Limb (tissue), 2 donors: ENCODE measurements around the gene F2.
"Not testable (repeated sequence)": the region's sequence is repeated elsewhere in the genome, so short reads cannot be mapped to it uniquely, and the experiment has no call there.

Experiments
- DNase-seq, 2 donors: peaks; one replicate each; pipeline ENCODE4 v3.0.0-alpha.2; 2016; ENCODE audit errors: extremely low spot score in 2 of 2

The F2 gene

DNA sequence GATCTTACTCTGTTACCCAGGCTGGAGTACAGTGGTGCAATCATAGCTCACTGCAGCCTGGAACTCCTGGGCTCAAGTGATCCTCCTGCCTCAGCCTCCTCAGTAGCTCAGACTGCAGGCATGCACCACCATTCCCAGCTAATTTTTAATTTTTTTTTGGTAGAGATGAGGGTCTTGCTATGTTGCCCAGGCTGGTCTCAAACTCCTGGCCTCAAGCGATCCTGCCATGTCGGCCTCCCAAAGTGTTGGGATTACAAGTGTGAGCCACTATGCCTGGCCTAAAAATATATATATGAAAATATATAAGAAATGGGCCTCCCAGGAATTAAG lies 1.2 kb upstream of the F2 start:
- not testable (repeated sequence) for DNase-seq

DNA sequence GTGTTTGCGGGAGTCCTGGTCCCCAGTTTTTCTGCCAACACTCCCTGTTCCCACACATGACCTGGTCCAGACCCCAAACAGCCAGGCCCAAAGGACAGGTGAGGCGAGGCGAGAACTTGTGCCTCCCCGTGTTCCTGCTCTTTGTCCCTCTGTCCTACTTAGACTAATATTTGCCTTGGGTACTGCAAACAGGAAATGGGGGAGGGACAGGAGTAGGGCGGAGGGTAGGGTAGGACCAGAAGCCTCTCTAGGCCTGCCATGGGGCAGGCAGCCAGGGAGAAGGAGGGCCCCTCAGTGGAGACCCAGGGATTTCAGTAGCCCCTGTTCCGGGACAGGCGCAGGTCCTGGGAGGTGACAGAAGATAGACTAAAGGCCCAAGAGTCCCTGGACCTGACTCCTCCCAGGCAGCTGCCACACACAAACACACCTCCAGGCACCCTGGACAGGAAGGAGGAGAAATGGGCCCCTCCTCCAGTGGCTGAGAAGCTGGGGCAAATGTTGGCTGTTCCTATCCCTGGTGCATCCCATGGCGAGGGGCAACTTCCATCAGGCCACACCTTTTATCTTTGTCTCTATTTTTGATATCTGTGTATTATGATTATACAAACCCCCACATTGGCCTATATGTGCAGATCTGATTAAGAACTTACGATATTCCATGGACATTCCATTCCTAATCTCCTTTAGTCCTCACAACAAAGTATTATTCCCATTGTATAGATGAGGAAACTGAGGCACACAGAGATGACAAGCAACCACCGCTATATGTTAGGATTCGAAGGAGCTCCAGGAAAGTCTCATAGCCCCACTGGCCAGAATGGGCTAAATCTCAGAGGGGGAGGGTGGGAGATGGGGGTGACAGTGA lies 626 bp upstream of the F2 start:
- DNase-seq = no peak

DNA sequence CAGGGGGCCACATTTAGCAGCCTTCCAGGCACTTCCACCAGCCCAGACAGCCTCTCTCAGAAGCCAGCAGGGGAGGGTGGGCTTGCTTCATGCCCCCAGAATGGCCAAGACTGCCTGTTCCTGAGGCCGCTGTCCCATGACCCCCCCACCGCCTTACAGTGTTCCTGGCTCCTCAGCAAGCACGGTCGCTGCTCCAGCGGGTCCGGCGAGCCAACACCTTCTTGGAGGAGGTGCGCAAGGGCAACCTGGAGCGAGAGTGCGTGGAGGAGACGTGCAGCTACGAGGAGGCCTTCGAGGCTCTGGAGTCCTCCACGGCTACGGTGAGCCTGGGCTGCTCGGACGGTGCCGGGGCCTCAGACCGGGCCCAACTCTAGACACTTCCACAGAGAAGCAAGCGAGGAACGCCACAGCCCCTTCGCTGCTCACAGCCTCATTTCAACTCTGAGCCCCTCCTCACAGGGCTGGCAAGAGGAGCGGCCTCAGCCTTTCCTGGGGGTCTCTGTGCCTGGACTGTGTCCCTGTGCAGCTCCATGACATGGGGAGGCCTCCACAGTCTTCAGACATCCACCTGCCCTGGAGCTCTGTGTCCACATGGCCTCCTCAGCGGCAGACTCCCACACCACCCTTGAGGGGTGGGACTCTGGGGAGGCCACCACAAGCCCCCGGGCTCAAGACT lies 668 bp downstream of the F2 start:
- no peak for DNase-seq

DNA sequence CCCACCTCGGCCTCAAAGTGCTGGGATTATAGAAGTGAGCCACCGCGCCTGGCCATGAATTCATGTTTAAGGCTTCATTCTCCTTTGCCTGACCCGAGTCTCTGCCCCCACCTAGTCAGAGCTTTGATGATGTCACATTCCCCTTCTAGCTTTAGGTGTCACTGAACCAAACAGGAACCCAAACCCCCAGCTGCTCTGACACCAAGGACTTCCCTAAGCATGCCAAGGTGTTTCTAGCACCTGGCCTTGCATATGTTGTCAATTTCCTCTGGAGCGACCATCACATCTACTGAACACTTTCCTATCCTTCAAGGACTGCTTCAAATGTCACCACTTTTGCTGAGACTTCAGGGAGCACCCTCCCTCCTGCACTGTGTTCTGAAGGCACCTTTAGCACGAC lies 2.3 kb downstream of the F2 start:
- no peak for DNase-seq

DNA sequence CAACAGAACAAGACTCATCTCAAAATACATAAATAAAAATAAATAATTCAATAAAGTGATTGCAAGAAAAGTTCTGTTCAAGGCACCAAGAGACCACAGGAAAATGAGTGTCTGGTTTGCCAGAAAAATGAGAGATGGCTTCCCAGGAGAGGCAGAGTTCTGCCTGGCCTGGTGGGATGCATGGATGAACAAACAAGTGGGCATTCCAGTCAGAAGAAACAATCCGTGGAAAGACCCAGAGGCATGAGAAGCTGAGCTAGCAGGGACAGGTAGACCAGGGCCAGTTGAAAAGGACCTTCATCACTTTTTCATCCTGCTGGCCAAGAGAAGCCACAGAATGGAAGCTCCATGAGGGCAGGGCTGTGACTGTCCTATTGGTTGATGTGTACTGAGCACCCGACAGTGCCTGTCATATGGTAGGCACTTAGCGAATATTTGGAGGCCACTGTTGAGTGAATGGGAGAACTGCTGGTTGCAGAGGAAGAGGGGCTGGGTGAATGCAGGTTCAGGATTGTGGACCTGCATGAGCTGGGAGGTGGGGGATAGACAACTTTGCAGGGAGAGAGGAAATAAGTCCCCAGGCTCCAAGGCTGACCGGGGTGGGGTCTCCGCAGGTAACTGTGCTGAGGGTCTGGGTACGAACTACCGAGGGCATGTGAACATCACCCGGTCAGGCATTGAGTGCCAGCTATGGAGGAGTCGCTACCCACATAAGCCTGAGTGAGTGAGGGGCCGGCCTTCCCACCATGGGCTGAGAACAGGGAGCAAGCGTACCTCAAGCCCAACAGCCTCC lies 3.7 kb downstream of the F2 start:
- no peak for DNase-seq

DNA sequence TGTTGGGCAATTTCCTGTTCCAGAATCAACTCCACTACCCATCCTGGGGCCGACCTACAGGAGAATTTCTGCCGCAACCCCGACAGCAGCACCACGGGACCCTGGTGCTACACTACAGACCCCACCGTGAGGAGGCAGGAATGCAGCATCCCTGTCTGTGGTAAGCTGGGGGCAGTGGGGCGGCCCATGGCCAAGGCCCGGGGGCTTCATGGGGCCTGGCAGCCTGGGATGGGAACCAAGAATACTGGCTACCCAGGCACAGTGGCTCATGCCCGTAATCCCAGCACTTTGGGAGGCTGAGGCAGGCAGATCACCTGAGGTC lies 4.3 kb downstream of the F2 start:
- no peak for DNase-seq

DNA sequence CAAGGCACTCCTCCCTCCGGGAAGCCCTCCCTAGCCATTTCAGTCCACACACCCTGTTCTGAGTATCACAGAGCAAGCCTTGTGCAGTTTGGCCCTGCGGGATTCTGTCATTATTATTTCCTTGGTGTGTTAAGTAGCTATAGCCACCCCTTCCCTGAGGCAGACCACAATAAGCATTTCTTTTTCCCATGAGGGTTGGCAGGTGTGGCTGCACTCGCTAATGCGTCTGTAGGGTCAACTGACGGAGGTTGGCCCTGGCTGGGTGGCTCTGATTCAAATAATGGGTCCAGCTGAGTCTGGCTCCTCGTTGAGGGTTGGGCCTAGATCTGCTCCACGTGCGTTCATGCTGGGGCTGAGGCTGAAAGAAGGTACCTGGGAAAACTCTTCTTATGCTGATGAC lies 5.1 kb downstream of the F2 start:
- DNase-seq = no peak

DNA sequence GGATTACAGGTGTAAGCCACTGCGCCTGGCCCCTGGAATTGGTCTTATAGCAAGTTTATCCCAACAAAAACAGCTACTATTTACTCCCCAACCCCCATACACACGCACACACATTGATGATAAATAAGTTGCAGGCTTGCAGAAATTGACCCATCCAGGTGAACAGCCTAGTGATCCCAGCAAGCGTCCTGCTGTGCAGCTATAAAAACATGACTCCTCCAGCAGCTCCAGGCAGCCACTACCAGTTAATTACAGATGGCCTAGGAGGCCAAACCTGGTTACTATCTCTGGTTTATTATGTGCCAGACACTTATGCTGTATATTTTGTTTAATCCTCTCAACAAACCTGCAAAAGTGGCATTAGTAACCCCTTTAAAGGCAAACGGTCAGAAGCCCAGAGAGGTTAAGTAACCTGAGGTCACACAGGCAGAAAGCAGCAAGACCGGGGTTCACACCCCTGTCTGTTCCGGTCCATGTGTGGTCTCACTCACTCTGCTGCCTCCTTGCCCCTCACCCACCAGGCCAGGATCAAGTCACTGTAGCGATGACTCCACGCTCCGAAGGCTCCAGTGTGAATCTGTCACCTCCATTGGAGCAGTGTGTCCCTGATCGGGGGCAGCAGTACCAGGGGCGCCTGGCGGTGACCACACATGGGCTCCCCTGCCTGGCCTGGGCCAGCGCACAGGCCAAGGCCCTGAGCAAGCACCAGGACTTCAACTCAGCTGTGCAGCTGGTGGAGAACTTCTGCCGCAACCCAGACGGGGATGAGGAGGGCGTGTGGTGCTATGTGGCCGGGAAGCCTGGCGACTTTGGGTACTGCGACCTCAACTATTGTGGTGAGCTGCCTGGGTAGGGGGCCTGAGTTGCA lies 6.6 kb downstream of the F2 start:
- DNase-seq = no peak

DNA sequence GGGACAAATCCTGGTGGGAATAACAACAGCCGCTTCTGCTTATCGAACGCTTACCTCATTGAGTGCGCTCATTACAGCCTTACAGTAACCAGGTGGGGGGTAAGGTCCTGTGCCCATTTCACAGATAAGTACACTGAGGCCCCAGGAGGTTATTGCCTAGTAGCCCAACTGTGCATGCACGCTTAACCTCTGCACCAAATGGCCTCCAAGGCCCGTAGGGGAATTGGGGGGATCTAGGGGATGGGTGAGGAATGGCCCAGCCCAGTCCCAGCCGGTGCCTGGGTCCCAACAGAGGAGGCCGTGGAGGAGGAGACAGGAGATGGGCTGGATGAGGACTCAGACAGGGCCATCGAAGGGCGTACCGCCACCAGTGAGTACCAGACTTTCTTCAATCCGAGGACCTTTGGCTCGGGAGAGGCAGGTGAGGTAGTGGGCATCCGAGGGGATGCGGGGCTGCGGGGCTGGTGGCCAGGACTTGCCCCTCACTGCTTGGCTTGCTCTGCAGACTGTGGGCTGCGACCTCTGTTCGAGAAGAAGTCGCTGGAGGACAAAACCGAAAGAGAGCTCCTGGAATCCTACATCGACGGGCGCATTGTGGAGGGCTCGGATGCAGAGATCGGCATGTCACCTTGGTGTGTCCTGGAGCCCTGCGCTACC lies 7.3 kb downstream of the F2 start:
- DNase-seq = no peak

DNA sequence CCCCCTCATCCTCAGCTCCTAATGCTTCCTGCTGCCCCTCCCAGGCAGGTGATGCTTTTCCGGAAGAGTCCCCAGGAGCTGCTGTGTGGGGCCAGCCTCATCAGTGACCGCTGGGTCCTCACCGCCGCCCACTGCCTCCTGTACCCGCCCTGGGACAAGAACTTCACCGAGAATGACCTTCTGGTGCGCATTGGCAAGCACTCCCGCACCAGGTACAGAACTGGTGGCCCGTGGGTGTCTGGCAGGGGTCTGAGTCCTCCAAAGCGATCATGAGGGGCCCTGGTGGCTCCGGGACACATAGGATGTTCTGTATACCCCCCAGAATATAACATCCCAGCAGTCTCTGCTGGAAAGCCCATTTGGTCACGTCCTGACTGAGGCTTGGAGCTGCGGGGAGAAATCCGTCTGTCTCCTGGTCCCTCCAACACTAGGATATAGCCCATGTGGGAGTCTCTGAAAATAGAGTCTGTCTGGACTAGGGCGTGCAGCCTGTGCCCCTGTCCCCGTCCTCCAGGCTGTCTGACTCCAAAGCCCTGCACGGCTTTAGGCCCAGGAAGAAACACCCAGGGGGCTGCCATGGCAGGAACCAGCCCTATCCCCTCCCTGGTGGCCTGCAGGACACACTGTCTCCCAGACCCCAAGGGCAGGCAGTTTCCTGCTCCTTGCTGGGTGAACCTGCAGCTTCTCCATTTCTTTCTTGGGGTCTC lies 9.1 kb downstream of the F2 start:
- DNase-seq = no peak

DNA sequence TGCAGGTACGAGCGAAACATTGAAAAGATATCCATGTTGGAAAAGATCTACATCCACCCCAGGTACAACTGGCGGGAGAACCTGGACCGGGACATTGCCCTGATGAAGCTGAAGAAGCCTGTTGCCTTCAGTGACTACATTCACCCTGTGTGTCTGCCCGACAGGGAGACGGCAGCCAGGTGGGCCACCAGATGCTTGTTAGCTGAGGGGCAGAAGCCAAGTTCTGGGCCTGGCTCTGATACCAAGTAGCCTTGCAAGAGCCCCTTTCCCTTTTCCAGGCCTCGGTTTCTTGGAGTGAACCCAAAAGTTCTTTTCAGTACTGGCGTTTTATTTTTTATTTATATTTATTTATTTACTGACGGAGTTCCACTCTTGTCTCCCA lies 9.6 kb downstream of the F2 start:
- no peak for DNase-seq

DNA sequence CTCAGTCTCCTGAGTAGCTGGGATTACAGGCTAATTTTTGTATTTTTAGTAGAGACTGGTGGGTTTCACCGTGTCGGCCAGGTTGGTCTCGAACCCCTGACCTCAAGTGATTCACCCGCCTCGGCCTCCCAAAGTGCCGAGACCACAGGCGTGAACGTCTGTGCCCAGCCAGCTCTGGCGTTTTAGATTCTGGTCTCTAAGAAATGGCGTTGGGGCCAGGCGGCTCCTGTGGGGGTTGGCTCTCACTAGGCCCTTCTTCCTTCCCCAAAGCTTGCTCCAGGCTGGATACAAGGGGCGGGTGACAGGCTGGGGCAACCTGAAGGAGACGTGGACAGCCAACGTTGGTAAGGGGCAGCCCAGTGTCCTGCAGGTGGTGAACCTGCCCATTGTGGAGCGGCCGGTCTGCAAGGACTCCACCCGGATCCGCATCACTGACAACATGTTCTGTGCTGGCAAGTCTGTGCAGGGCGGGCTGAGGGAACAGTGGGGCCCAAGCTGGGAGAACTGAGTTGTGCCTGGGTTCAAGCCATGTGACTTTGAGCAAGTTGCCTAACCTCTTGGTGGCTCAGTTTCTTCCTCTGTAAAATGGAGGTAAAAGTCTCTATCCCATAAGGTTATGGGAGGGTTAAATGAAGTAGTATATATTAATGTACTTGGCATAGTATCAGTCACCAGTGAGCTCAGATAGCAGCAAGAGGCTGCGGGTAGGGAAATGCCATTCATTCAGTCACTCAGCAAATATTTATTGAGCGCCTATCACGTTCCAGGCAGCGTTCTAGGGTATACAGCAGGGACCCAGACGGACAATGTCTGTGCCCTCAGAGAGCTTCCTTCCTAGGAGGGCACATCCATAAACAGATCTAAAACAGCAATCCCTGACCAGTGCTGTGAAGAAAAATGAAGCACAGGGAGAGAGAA lies 10.4 kb downstream of the F2 start:
- DNase-seq = no peak

DNA sequence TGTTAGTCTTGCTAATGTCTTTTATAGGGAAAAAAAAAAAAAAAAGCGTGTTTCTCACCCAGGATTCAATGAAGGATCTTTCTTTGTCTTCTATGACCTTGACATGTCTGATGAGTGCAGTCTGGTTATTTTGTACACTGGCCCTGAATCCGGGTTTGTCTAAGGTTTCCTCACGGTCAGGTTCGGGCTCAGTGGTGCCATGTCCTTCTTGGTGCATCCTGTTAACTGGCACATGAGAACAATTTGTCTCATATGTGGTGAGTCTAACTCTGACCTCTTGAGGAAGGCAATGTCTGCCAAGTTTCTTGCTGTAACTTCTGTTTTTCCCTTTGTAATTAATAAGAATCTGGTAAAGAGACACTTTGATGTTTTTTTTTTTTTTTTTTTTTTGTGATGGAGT lies 12.5 kb downstream of the F2 start:
- no peak for DNase-seq

DNA sequence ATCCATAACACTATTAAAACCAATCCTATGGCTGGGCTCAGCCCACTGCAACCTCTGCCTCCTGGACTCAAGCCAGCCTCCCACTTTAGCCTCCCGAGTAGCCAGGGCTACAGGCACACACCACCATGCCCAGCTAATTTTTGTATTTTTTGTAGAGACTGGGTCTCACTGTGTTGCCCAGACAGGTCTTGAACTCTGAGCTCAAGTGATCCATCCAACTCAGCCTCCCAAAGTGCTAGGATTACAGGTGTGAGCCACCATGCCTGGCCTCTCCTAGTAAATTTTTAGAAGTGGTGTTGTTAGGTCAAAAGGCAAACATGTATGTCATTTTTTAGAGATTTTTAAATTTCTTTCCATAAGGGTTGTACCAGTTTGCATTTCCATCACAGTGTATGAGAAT lies 14.2 kb downstream of the F2 start:
- DNase-seq = no peak

DNA sequence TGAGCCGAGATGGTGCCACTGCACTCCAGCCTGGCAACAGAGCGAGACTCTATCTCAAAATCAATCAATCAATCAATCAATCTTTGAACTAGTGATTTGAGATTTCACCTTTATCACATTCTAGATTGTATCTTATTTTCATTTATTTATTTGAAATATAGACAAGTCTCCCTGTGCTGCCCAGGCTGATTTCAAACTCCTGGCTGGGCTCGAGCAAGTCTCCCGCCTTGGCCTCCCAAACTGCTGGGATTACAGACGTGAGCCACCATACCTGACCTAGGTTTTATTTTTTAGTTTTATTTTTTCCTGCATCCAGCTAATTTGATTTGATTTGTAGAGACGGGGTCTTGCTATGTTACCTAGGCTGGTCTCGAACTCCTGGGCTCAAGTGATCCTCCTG lies 17.1 kb downstream of the F2 start:
- no peak for DNase-seq

DNA sequence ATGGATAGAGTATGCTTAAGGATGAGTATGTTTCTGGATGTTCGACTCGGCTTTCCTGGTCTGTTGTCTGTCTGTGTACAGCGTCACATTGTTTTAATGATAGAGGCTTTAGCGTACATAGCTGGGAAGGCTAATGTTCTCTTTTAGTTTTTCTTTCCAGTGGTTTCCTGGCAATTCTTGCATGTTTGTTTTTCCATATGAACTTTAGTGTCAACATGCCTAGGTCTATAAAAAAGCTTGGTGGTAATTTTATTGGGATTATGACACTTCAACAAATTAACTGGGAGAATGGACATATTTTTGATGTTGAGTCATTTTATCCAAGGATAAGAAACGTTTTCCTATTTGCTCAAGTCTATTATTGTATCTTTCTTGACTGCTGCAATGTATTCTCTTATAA lies 17.6 kb downstream of the F2 start:
- no peak for DNase-seq

DNA sequence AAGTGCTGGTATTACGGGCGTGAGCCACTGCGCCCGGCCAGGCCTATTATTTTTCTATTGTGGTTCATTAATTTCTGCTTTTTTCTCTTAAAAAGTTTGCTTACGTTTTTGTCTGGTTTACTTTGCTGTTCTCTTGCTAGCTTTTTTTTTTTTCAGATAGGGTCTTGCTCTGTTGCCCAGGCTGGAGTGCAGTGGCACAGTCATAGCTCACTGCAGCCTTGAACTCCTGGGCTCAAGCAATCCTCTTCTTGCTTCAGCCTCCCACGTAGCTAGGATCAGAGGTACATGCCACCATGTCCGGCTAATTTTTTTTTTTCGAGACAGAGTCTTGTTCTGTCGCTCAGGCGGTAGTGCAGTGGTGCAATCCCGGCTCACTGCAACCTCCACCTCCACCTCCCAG lies 18.7 kb downstream of the F2 start:
- DNase-seq = no peak

DNA sequence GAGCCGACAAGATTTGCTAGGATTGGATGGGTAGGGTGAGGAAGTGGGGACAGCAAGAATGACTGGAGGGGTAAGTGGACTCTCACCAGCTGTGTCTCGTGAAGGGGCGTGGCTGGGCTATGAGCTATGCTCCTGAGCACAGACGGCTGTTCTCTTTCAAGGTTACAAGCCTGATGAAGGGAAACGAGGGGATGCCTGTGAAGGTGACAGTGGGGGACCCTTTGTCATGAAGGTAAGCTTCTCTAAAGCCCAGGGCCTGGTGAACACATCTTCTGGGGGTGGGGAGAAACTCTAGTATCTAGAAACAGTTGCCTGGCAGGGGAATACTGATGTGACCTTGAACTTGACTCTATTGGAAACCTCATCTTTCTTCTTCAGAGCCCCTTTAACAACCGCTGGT lies 19.9 kb downstream of the F2 start:
- DNase-seq = no peak
